Activated T-cell treated with anti-CD3 and anti-CD28 coated beads for 24 hours (primary cell): ENCODE data around the gene PDE7B.
A peak's percentile ranks its signal among the peaks of the same experiment; 100 is the strongest.

Experiments
- DNase-seq: peaks from one replicate; pipeline ENCODE4 v3.0.0-alpha.2; 2020; ENCODE audit warnings: low read depth

The PDE7B gene

GRCh38 chr6:135888818-135889217 lies 37.3 kb downstream of the PDE7B start:
- no peak for DNase-seq

- no peak for DNase-seq
Measured at GRCh38 chr6:135890876-135891275, 39.4 kb downstream of the PDE7B start.

GRCh38 chr6:135891710-135892109 lies 40.2 kb downstream of the PDE7B start:
- DNase-seq: no peak

GRCh38 chr6:135895231-135895911 lies 43.9 kb downstream of the PDE7B start:
- DNase-seq: no peak

GRCh38 chr6:135897087-135897486 lies 45.6 kb downstream of the PDE7B start:
- DNase-seq: no peak

- DNase-seq: no peak
Measured at GRCh38 chr6:135901774-135902524, 50.4 kb downstream of the PDE7B start.

GRCh38 chr6:135902756-135903331 lies 51.3 kb downstream of the PDE7B start:
- no peak for DNase-seq

- no peak for DNase-seq
Measured at GRCh38 chr6:135904666-135905065, 53.2 kb downstream of the PDE7B start.

- DNase-seq: no peak
Measured at GRCh38 chr6:135905604-135906300, 54.3 kb downstream of the PDE7B start.

- no peak for DNase-seq
Measured at GRCh38 chr6:135906542-135906941, 55.0 kb downstream of the PDE7B start.

- no peak for DNase-seq
Measured at GRCh38 chr6:135906972-135907465, 55.5 kb downstream of the PDE7B start.

GRCh38 chr6:135909737-135910387 lies 58.4 kb downstream of the PDE7B start:
- DNase-seq: peak; percentile 40

- DNase-seq: no peak
Measured at GRCh38 chr6:135910790-135911618, 59.5 kb downstream of the PDE7B start.

GRCh38 chr6:135913785-135914184 lies 62.3 kb downstream of the PDE7B start:
- no peak for DNase-seq

GRCh38 chr6:135919026-135919425 lies 67.5 kb downstream of the PDE7B start:
- DNase-seq: no peak

GRCh38 chr6:135920689-135921088 lies 69.2 kb downstream of the PDE7B start:
- no peak for DNase-seq

GRCh38 chr6:135921188-135921587 lies 69.7 kb downstream of the PDE7B start:
- DNase-seq: no peak

GRCh38 chr6:135922174-135922573 lies 70.7 kb downstream of the PDE7B start:
- DNase-seq: no peak

- DNase-seq: no peak
Measured at GRCh38 chr6:135922746-135923145, 71.2 kb downstream of the PDE7B start.

- no peak for DNase-seq
Measured at GRCh38 chr6:135932651-135933050, 81.2 kb downstream of the PDE7B start.
